ENCODE data around the gene HELZ. TPM values are rescaled to one million over a fixed set of nuclear protein-coding genes. Genes with fewer than 3 reads are reported as not detected.

HELZ gene
- total and polyA plus RNA-seq, 2 donors (not counting 1 experiment from before 2014, with no cell fraction given) = 10.4 to 97.8 TPM

DNA sequence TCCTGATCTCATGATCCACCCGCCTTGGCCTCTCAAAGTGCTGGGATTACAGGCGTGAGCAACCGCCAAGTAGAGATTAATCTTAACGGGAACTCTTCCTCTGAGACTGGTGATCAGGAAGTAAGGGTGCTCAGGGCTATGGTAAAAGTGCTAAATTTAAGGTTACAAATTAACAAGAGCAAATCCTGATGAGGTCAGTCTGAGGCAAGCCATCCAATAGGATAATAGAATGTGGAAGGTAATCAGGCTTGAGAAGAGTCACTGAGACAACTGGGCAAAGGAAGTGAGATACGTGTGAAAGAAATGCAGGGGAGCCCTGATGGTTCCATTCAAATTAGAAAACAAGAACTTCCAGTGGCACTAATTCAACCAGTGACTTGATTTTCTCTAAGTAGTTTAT lies 131.5 kb downstream of the HELZ start:
- TF ChIP-seq EZH2 (IDR thresholded peaks at IDR 0.05; ENCODE audit: borderline replicate concordance, insufficient read depth, low read depth, low read length, poor library complexity, severe bottlenecking) = no peak
- no peak for TF ChIP-seq CTCF (IDR thresholded peaks at IDR 0.05)
- no peaks in the 10 kb centered on the region for H4K20me1 ChIP-seq (ENCODE audit: control insufficient read depth, insufficient read depth, low read length, poor library complexity, severe bottlenecking)
- Mint-ChIP-seq H3K27ac (no peak overlapping the region), H3K4me3 (no peak overlapping the region), H3K4me1 (no peaks in the 10 kb centered on the region), H3K9me3 (ENCODE audit: insufficient read depth) (no peaks in the 10 kb centered on the region), H3K27me3 (no peaks in the 10 kb centered on the region)
- H3K27ac ChIP-seq (ENCODE audit: low read length in 2 of 2) = no peak overlapping the region
- no peaks in the 10 kb centered on the region for H3K4me1 ChIP-seq (ENCODE audit: control insufficient read depth in 2 of 2, insufficient read depth in 2 of 2, low read length in 2 of 2)
- peaks cover 6 to 63% of the 10 kb centered on the region in 2 experiments for H3K36me3 ChIP-seq (replicated peaks in 1 of 2; ENCODE audit: control extremely low read depth in 1 of 2, control insufficient read depth in 1 of 2, extremely low read depth in 1 of 2, insufficient read depth in 2 of 2, low read length in 1 of 2)
- no peak overlapping the region for H2AFZ ChIP-seq (ENCODE audit: insufficient read depth, low read depth, low read length, poor library complexity, severe bottlenecking)
- no peak overlapping the region for H3K4me2 ChIP-seq (replicated peaks; ENCODE audit: low read depth, low read length, poor library complexity, severe bottlenecking)
- intact Hi-C loops (cut with micrococcal nuclease) = no loop called here
- WGBS (ENCODE audit: insufficient coverage) = 100% methylated on average over 1 of the region's 5 CpGs
- no peak for ATAC-seq (ENCODE audit: low read depth)
- no peaks in the 10 kb centered on the region for H3K27me3 ChIP-seq (replicated peaks in 1 of 4; ENCODE audit: control extremely low read depth in 1 of 4, control insufficient read depth in 3 of 4, insufficient read depth in 4 of 4, low read length in 3 of 4)
- peaks cover 6 to 10% (median 7%) of the 10 kb centered on the region in 3 donors for H3K9me3 ChIP-seq (ENCODE audit: control extremely low read depth in 1 of 3, control insufficient read depth in 2 of 3, insufficient read depth in 1 of 3, low read length in 2 of 3)
- ChIA-PET CTCF (no interaction called here), POLR2A (no interaction called here)
- peaks cover 4% of the 10 kb centered on the region for H3K79me2 ChIP-seq (ENCODE audit: control insufficient read depth, insufficient read depth, low read length)
- no peak overlapping the region for H3K9ac ChIP-seq (ENCODE audit: low read length)
- DNase-seq = no peak
- no peak overlapping the region for H3K4me3 ChIP-seq (ENCODE audit: control extremely low read depth in 1 of 5, extremely low read depth in 1 of 5, insufficient read depth in 1 of 5, low read depth in 2 of 5, low read length in 4 of 5)

DNA sequence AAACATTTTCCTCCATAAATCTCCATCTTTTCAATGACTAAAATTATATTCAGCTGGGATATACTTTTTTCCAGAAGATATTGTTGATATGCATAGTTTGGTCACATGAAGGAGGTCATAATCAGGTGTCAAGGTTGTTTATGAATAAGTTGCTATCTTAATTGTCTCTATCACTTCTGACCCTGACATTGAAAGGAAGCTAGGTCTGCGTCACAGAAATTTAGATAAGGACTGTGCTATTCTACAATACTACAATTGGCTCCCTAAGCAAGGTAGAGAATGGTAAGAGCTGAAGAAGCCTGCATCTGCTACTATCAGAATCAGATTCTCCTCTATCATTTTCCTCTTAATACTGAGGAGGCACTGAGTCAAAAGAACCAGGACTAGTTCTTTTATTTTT lies 133.2 kb downstream of the HELZ start:
- no peak for ATAC-seq (ENCODE audit: low read depth)
- Histone ChIP-seq H2AFZ (ENCODE audit: insufficient read depth, low read depth, low read length, poor library complexity, severe bottlenecking) (no peak overlapping the region), H4K20me1 (ENCODE audit: control insufficient read depth, insufficient read depth, low read length, poor library complexity, severe bottlenecking) (no peaks in the 10 kb centered on the region), H3K27ac (ENCODE audit: low read length in 2 of 2) (no peak overlapping the region), H3K36me3 (replicated peaks in 1 of 2; ENCODE audit: control extremely low read depth in 1 of 2, control insufficient read depth in 1 of 2, extremely low read depth in 1 of 2, insufficient read depth in 2 of 2, low read length in 1 of 2) (peaks cover 10 to 75% of the 10 kb centered on the region in 2 experiments), H3K27me3 (replicated peaks in 1 of 4; ENCODE audit: control extremely low read depth in 1 of 4, control insufficient read depth in 3 of 4, insufficient read depth in 4 of 4, low read length in 3 of 4) (no peaks in the 10 kb centered on the region), H3K4me2 (replicated peaks; ENCODE audit: low read depth, low read length, poor library complexity, severe bottlenecking) (no peak overlapping the region), H3K9me3 (ENCODE audit: control extremely low read depth in 1 of 3, control insufficient read depth in 2 of 3, insufficient read depth in 1 of 3, low read length in 2 of 3) (peaks cover 2 to 7% (median 6%) of the 10 kb centered on the region in 3 donors), H3K4me1 (ENCODE audit: control insufficient read depth in 2 of 2, insufficient read depth in 2 of 2, low read length in 2 of 2) (no peaks in the 10 kb centered on the region), H3K9ac (ENCODE audit: low read length) (no peak overlapping the region), H3K79me2 (ENCODE audit: control insufficient read depth, insufficient read depth, low read length) (peaks cover 4% of the 10 kb centered on the region), H3K4me3 (ENCODE audit: control extremely low read depth in 1 of 5, extremely low read depth in 1 of 5, insufficient read depth in 1 of 5, low read depth in 2 of 5, low read length in 4 of 5) (no peak overlapping the region)
- CTCF ChIA-PET = no interaction called here
- Mint-ChIP-seq H3K4me1 (no peaks in the 10 kb centered on the region), H3K9me3 (ENCODE audit: insufficient read depth) (no peaks in the 10 kb centered on the region), H3K4me3 (no peak overlapping the region), H3K27me3 (no peaks in the 10 kb centered on the region), H3K27ac (no peak overlapping the region)
- no CpG with 5 or more reads among the region's 1 CpG for WGBS (ENCODE audit: insufficient coverage)
- intact Hi-C loops (cut with micrococcal nuclease) = no loop called here
- no peak for DNase-seq
- POLR2A ChIA-PET = no interaction called here
- TF ChIP-seq EZH2 (IDR thresholded peaks at IDR 0.05; ENCODE audit: borderline replicate concordance, insufficient read depth, low read depth, low read length, poor library complexity, severe bottlenecking) = no peak
- no peak for TF ChIP-seq CTCF (IDR thresholded peaks at IDR 0.05)

Data from B cell (primary cell).